Measurements from ENCODE around the gene RAB26. TPM values are rescaled to one million over a fixed set of nuclear protein-coding genes. Genes with fewer than 3 reads are reported as not detected.
A peak's percentile ranks its signal among the peaks of the same experiment; 100 is the strongest.

The RAB26 gene
- polyA plus RNA-seq, 1 donor from 2014 or later: 4.9 TPM

DNA sequence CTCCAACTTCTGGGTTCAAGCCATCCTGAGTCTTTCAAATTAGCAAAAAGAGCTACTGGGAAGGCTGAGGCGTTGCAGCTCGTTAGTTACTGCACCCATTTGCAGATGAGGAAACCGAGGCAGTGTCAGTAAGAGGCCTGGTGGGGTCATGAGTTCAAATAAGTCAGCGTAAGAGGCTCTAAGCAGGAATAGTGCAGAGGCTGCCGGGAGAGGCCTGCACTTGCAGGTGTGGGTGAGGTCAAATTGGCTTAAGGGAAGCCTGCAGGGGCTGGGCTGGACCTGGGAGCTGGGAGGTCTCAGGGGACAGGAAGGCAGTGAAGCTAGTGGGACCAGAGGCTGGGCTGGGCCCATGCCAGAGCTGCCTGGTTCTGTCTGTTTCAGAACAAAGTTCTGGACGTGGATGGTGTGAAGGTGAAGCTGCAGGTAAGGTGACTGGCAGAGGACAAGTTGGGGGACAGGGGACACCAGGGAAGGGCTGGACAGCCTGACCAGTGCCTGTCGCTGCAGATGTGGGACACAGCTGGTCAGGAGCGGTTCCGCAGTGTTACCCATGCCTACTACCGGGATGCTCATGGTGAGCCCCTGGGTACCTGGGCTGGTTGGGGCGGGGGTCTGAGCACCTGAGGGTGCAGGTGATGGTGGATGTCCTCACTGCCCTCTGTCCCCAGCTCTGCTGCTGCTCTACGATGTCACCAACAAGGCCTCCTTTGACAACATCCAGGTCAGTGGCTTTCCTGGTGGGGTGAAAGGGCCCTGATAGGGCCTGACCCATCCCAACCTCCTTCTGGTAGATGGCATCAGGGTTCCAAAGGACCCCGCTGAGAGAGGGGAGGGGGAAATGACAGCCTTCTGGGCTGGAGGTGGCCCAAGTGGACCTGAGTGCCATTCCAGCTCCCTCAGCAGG lies 3.0 kb downstream of the RAB26 start:
- peaks cover 16% of the 10 kb centered on the region for H3K27me3 ChIP-seq (ENCODE audit: insufficient read depth, low read depth, low read length)
- H3K9me3 ChIP-seq (ENCODE audit: low read length): no peaks in the 10 kb centered on the region
- no peak overlapping the region for H3K4me2 ChIP-seq (ENCODE audit: low read length)
- H3K9me2 ChIP-seq (ENCODE audit: insufficient read depth, low read length): no peaks in the 10 kb centered on the region
- H2AFZ ChIP-seq (ENCODE audit: low read depth, low read length): no peak overlapping the region
- no peaks in the 10 kb centered on the region for H3F3A ChIP-seq (ENCODE audit: insufficient read depth, low read length, poor library complexity, severe bottlenecking)
- TF ChIP-seq RAD21 (conservative IDR thresholded peaks at IDR 0.05): no peak
- TF ChIP-seq EZH2 (IDR thresholded peaks at IDR 0.05; ENCODE audit: borderline replicate concordance, insufficient read depth, low read length, poor library complexity, severe bottlenecking): no peak
- TF ChIP-seq POLR2AphosphoS5 (IDR thresholded peaks at IDR 0.05): no peak
- TF ChIP-seq, protein P1, sequence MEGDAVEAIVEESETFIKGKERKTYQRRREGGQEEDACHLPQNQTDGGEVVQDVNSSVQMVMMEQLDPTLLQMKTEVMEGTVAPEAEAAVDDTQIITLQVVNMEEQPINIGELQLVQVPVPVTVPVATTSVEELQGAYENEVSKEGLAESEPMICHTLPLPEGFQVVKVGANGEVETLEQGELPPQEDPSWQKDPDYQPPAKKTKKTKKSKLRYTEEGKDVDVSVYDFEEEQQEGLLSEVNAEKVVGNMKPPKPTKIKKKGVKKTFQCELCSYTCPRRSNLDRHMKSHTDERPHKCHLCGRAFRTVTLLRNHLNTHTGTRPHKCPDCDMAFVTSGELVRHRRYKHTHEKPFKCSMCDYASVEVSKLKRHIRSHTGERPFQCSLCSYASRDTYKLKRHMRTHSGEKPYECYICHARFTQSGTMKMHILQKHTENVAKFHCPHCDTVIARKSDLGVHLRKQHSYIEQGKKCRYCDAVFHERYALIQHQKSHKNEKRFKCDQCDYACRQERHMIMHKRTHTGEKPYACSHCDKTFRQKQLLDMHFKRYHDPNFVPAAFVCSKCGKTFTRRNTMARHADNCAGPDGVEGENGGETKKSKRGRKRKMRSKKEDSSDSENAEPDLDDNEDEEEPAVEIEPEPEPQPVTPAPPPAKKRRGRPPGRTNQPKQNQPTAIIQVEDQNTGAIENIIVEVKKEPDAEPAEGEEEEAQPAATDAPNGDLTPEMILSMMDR (IDR thresholded peaks at IDR 0.05; ENCODE audit: poor library complexity, severe bottlenecking): no peak
- TF ChIP-seq SMC3 (conservative IDR thresholded peaks at IDR 0.05; ENCODE audit: poor library complexity): no peak
- TF ChIP-seq MXI1 (conservative IDR thresholded peaks at IDR 0.05; ENCODE audit: poor library complexity, severe bottlenecking): no peak
- TF ChIP-seq EP300 (conservative IDR thresholded peaks at IDR 0.05; ENCODE audit: poor library complexity, severe bottlenecking): no peak
- TF ChIP-seq, protein P2, sequence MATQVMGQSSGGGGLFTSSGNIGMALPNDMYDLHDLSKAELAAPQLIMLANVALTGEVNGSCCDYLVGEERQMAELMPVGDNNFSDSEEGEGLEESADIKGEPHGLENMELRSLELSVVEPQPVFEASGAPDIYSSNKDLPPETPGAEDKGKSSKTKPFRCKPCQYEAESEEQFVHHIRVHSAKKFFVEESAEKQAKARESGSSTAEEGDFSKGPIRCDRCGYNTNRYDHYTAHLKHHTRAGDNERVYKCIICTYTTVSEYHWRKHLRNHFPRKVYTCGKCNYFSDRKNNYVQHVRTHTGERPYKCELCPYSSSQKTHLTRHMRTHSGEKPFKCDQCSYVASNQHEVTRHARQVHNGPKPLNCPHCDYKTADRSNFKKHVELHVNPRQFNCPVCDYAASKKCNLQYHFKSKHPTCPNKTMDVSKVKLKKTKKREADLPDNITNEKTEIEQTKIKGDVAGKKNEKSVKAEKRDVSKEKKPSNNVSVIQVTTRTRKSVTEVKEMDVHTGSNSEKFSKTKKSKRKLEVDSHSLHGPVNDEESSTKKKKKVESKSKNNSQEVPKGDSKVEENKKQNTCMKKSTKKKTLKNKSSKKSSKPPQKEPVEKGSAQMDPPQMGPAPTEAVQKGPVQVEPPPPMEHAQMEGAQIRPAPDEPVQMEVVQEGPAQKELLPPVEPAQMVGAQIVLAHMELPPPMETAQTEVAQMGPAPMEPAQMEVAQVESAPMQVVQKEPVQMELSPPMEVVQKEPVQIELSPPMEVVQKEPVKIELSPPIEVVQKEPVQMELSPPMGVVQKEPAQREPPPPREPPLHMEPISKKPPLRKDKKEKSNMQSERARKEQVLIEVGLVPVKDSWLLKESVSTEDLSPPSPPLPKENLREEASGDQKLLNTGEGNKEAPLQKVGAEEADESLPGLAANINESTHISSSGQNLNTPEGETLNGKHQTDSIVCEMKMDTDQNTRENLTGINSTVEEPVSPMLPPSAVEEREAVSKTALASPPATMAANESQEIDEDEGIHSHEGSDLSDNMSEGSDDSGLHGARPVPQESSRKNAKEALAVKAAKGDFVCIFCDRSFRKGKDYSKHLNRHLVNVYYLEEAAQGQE (IDR thresholded peaks at IDR 0.05; ENCODE audit: borderline replicate concordance): no peak
- TF ChIP-seq TAF1 (IDR thresholded peaks at IDR 0.05; ENCODE audit: low read depth): no peak
- peaks cover 11% of the 10 kb centered on the region for H4K20me1 ChIP-seq (ENCODE audit: insufficient read depth)
- H3K4me3 ChIP-seq (ENCODE audit: low read length): no peak overlapping the region
- H3K27ac ChIP-seq (ENCODE audit: low read length): no peak overlapping the region
- no peak overlapping the region for H3K9ac ChIP-seq (ENCODE audit: low read length)
- peaks cover 26% of the 10 kb centered on the region for H3K79me2 ChIP-seq (replicated peaks; ENCODE audit: insufficient read depth, low read length)
- no peaks in the 10 kb centered on the region for H3K36me3 ChIP-seq (ENCODE audit: insufficient read depth, low read length)

DNA sequence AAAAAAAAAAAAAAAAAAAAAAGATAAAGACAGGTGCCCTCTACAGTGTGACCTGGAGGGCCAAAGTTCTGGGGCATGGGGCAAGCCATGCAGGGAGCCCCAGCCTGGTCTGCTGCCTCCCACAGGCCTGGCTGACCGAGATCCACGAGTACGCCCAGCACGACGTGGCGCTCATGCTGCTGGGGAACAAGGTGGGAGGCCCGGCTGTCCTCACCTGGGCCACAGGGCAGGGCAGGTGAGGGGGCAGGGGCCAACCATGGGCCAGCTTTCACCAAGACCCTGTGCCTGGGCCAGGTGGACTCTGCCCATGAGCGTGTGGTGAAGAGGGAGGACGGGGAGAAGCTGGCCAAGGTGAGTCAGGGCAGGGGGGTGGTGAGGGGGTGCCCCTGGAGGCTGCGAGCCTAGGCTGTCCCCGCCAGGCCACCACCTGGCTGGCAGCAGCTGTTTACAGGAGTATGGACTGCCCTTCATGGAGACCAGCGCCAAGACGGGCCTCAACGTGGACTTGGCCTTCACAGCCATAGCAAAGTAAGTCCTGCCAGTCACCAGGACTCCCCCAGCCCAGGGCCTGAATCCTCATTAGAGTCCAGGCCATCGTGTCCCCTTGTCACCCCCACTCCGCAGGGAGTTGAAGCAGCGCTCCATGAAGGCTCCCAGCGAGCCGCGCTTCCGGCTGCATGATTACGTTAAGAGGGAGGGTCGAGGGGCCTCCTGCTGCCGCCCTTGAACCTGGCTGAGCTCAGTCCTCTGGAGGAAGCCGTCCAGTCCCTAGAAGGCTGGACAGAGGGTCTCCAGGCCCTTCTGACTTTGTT lies 4.5 kb downstream of the RAB26 start:
- peaks cover 16% of the 10 kb centered on the region for H3K27me3 ChIP-seq (ENCODE audit: insufficient read depth, low read depth, low read length)
- peak overlapping the region; percentile 68 for H3K4me2 ChIP-seq (ENCODE audit: low read length)
- H3K9me2 ChIP-seq (ENCODE audit: insufficient read depth, low read length): no peaks in the 10 kb centered on the region
- no peaks in the 10 kb centered on the region for H3K36me3 ChIP-seq (ENCODE audit: insufficient read depth, low read length)
- no peak overlapping the region for H3K27ac ChIP-seq (ENCODE audit: low read length)
- TF ChIP-seq MXI1 (conservative IDR thresholded peaks at IDR 0.05; ENCODE audit: poor library complexity, severe bottlenecking) (no peak), EZH2 (IDR thresholded peaks at IDR 0.05; ENCODE audit: borderline replicate concordance, insufficient read depth, low read length, poor library complexity, severe bottlenecking) (no peak), TAF1 (IDR thresholded peaks at IDR 0.05; ENCODE audit: low read depth) (no peak), EP300 (conservative IDR thresholded peaks at IDR 0.05; ENCODE audit: poor library complexity, severe bottlenecking) (no peak), POLR2AphosphoS5 (IDR thresholded peaks at IDR 0.05) (no peak), RAD21 (conservative IDR thresholded peaks at IDR 0.05) (no peak), SMC3 (conservative IDR thresholded peaks at IDR 0.05; ENCODE audit: poor library complexity) (no peak)
- TF ChIP-seq, protein P2 (IDR thresholded peaks at IDR 0.05; ENCODE audit: borderline replicate concordance): no peak
- TF ChIP-seq, protein P1 (IDR thresholded peaks at IDR 0.05; ENCODE audit: poor library complexity, severe bottlenecking): no peak
- H3F3A ChIP-seq (ENCODE audit: insufficient read depth, low read length, poor library complexity, severe bottlenecking): no peaks in the 10 kb centered on the region
- peak overlapping the region; percentile 76 for H3K9ac ChIP-seq (ENCODE audit: low read length)
- peak overlapping the region; percentile 85 for H3K4me3 ChIP-seq (ENCODE audit: low read length)
- H3K9me3 ChIP-seq (ENCODE audit: low read length): no peaks in the 10 kb centered on the region
- H3K79me2 ChIP-seq (replicated peaks; ENCODE audit: insufficient read depth, low read length): peaks cover 37% of the 10 kb centered on the region
- no peak overlapping the region for H2AFZ ChIP-seq (ENCODE audit: low read depth, low read length)
- H4K20me1 ChIP-seq (ENCODE audit: insufficient read depth): peaks cover 11% of the 10 kb centered on the region
